ENCODE results near the gene SLC35F1.

- TF ChIP-seq CTCF (IDR thresholded peaks at IDR 0.05) (no peak), POLR2A (IDR thresholded peaks at IDR 0.05) (no peak)
These were observed 40.2 kb downstream of the SLC35F1 start for GRCh38 chr6:117947234-117947633.
